Naive B cell (primary cell): ENCODE results near the gene CHMP5. TPM values are rescaled to one million over a fixed set of nuclear protein-coding genes. Genes with fewer than 3 reads are reported as not detected.
A peak's percentile ranks its signal among the peaks of the same experiment; 100 is the strongest.

ENCODE experiments used
- ATAC-seq, 2 donors: fragments of 150-1000 bp; cut with Tn5 transposase; 2 replicates each; pipeline ENCODE4 v1.10.0; 2021; ENCODE audit warnings: low read depth in 2 of 2, mild to moderate bottlenecking in 2 of 2, moderate library complexity in 2 of 2
- DNase-seq: peaks from one replicate; pipeline ENCODE4 v3.0.0; 2022
- H3K27ac Mint-ChIP-seq, 6 donors: one replicate each; pipeline ENCODE4 v1.8.0; 2020 to 2022; ENCODE audit warnings: mild to moderate bottlenecking in 6 of 6, mixed read lengths in 6 of 6, moderate library complexity in 5 of 6, inconsistent platforms in 2 of 6
- H3K27me3 Mint-ChIP-seq, 3 donors: one replicate each; pipeline ENCODE4 v1.8.0; 2021 to 2022; ENCODE audit warnings: mixed read lengths in 3 of 3, mild to moderate bottlenecking in 1 of 3
- H3K36me3 Mint-ChIP-seq, 2 donors: one replicate each; pipeline ENCODE4 v1.8.0; 2020 to 2022; ENCODE audit warnings: mixed read lengths in 2 of 2, inconsistent platforms in 1 of 2, mild to moderate bottlenecking in 1 of 2
- H3K4me1 Mint-ChIP-seq, 3 donors: one replicate each; pipeline ENCODE4 v1.8.0; 2020 to 2022; ENCODE audit warnings: mixed read lengths in 3 of 3, inconsistent platforms in 1 of 3, mild to moderate bottlenecking in 1 of 3, moderate library complexity in 1 of 3
- H3K4me3 Mint-ChIP-seq, 8 donors: one replicate each; pipeline ENCODE4 v1.8.0; 2020 to 2022; ENCODE audit warnings: mild to moderate bottlenecking in 8 of 8, mixed read lengths in 8 of 8, moderate library complexity in 8 of 8, inconsistent platforms in 2 of 8
- H3K9me3 Mint-ChIP-seq, 7 donors: one replicate each; pipeline ENCODE4 v1.8.0; 2020 to 2022; ENCODE audit warnings: mixed read lengths in 7 of 7, mild to moderate bottlenecking in 5 of 7, inconsistent platforms in 2 of 7, moderate library complexity in 1 of 7
- polyA plus RNA-seq, 6 donors: library from polyadenylated mRNA; unstranded; fragments of 300-500 nt; fragmentation: Illumina TruSeq; gene quantifications; one replicate each; pipeline ENCODE4 v1.2.3, GENCODE V29; 2021; ENCODE audit warnings: low read depth in 6 of 6

The CHMP5 gene
- polyA plus RNA-seq, 6 donors from 2014 or later: 41.6 to 76.4 (median 54.2) TPM

DNA sequence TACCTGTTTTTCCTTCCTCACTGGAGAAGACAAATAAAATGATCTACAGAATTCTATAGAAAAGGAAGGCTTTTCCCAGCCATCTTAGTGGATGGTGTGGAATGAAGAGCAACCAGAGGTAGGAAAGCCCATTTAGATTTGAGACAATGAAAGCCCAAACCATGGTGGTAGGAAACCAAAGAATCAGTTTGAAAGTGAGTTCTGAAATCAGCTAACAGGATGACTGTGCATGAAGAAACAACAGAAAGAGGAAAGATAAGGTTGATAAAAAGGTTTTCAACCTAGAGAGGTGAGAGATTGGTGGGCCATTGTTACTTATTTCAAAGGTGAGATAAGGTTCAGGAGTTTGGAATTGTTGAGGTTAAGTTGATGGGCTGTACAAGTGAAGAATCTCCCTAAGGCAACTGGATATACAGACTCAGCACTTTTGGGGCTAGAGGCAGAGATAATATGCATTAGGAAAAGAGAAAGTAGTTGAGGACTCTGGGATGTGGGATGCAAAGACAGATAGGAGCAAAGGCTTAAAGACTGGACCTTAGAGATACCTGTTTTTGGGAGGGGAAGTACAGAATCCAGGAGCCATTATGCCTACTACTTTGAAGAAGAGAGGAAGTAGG is 2.4 kb downstream of the CHMP5 start:
- H3K36me3 Mint-ChIP-seq: peaks cover 8 to 13% of the 10 kb centered on the region in 2 donors
- H3K4me1 Mint-ChIP-seq: peaks cover 33 to 36% (median 35%) of the 10 kb centered on the region in 3 donors
- H3K27ac Mint-ChIP-seq: peak overlapping the region in 4 of 6 donors; percentile 1 to 44 (median 20)
- H3K4me3 Mint-ChIP-seq: peak overlapping the region in 2 of 8 donors; percentile 27 to 90
- H3K27me3 Mint-ChIP-seq: no peaks in the 10 kb centered on the region
- no peak for ATAC-seq
- no peak for DNase-seq
- no peaks in the 10 kb centered on the region for H3K9me3 Mint-ChIP-seq

- Mint-ChIP-seq H3K27ac (no peak overlapping the region), H3K4me1 (peaks cover 16 to 21% (median 18%) of the 10 kb centered on the region in 3 donors), H3K27me3 (no peaks in the 10 kb centered on the region), H3K36me3 (peaks cover 13 to 15% of the 10 kb centered on the region in 2 donors), H3K9me3 (no peaks in the 10 kb centered on the region), H3K4me3 (no peak overlapping the region)
- DNase-seq (no peak), ATAC-seq (no peak)
These were observed 5.3 kb downstream of the CHMP5 start for GRCh38 chr9:33270146-33270545.

- Mint-ChIP-seq H3K9me3 (no peaks in the 10 kb centered on the region), H3K36me3 (peaks cover 20 to 24% of the 10 kb centered on the region in 2 donors), H3K27ac (no peak overlapping the region), H3K4me1 (peaks cover 1 to 5% (median 4%) of the 10 kb centered on the region in 3 donors), H3K27me3 (no peaks in the 10 kb centered on the region), H3K4me3 (peak overlapping the region in 1 of 8 donors; percentile 6)
- no peak for ATAC-seq
- DNase-seq: no peak
These were observed 7.2 kb downstream of the CHMP5 start for GRCh38 chr9:33272061-33272460.

- Mint-ChIP-seq H3K27me3 (no peaks in the 10 kb centered on the region), H3K4me3 (no peak overlapping the region), H3K4me1 (peaks cover 0 to 5% (median 0%) of the 10 kb centered on the region in 3 donors), H3K9me3 (no peaks in the 10 kb centered on the region), H3K27ac (peak overlapping the region in 1 of 6 donors; percentile 89), H3K36me3 (peaks cover 33 to 34% of the 10 kb centered on the region in 2 donors)
- DNase-seq (no peak), ATAC-seq (no peak)
These were observed 8.6 kb downstream of the CHMP5 start for GRCh38 chr9:33273266-33273971.

DNA sequence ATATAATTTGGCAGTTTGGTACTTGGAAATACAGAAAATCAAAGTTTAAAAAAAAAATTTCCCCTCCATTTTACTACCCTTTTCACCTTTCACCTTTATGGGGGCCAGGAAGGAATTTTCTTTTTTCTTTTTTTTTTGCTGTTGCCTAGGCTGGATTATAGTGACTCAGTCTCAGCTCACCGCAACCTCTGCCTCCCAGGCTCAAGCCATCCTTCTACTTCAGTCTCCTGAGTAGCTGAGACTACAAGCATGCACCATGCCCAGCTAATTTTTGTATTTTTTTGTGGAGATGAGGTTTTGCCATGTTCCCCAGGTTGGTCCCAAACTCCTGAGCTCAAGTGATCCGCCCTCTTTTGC is 9.1 kb downstream of the CHMP5 start:
- no peak for DNase-seq
- H3K4me3 Mint-ChIP-seq: no peak overlapping the region
- peaks cover 34% of the 10 kb centered on the region in 2 donors for H3K36me3 Mint-ChIP-seq
- no peaks in the 10 kb centered on the region for H3K9me3 Mint-ChIP-seq
- peaks cover 0 to 5% (median 0%) of the 10 kb centered on the region in 3 donors for H3K4me1 Mint-ChIP-seq
- no peak for ATAC-seq
- no peaks in the 10 kb centered on the region for H3K27me3 Mint-ChIP-seq
- peak overlapping the region in 2 of 6 donors; percentile 52 to 81 for H3K27ac Mint-ChIP-seq

DNA sequence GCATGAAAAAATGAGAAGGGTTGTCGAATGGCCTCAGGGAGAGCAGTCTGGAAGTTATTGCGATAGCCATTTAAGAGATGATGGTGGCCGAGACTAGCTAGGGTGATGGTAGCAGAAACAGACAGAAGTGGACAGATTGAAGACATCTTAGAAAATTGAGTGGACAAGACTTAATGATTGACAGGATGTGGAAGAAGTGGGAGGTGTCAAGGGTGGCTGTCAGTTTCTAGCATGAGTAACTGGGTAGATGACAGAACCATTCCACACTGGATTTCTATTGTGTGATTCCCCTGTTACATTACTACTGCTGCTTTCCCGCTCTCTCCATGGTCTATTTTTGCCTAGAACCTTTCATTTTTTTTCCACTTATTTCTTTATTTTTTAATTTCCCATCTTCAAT is 12.6 kb downstream of the CHMP5 start:
- ATAC-seq: no peak
- H3K9me3 Mint-ChIP-seq: no peaks in the 10 kb centered on the region
- peaks cover 26 to 27% of the 10 kb centered on the region in 2 donors for H3K36me3 Mint-ChIP-seq
- H3K27me3 Mint-ChIP-seq: no peaks in the 10 kb centered on the region
- H3K4me1 Mint-ChIP-seq: peaks cover 0 to 11% (median 0%) of the 10 kb centered on the region in 3 donors
- DNase-seq: no peak
- H3K4me3 Mint-ChIP-seq: no peak overlapping the region
- H3K27ac Mint-ChIP-seq: peak overlapping the region in 1 of 6 donors; percentile 3

- no peak overlapping the region for H3K27ac Mint-ChIP-seq
- ATAC-seq: no peak
These were observed 20.7 kb downstream of the CHMP5 start for GRCh38 chr9:33285502-33285901.

GRCh38 chr9:33287087-33287490 is 22.2 kb downstream of the CHMP5 start:
- Mint-ChIP-seq H3K27ac (peak overlapping the region; percentile 9 to 100 (median 89)), H3K4me3 (peak overlapping the region in 4 of 8 donors; percentile 49 to 85 (median 67)), H3K4me1 (peaks cover 15 to 30% (median 23%) of the 10 kb centered on the region in 3 donors), H3K36me3 (peaks cover 2 to 3% of the 10 kb centered on the region in 2 donors), H3K27me3 (no peaks in the 10 kb centered on the region), H3K9me3 (peaks cover 0 to 2% (median 0%) of the 10 kb centered on the region in 7 donors)
- DNase-seq (peak; percentile 68), ATAC-seq (peak in 1 of 2 donors; percentile 2)

More at GRCh38 chr9:33285502-33285901, 20.7 kb downstream of the CHMP5 start:
- no peak overlapping the region for H3K4me3 Mint-ChIP-seq
- peaks cover 0 to 2% of the 10 kb centered on the region in 2 donors for H3K36me3 Mint-ChIP-seq
- H3K9me3 Mint-ChIP-seq: peaks cover 0 to 2% (median 0%) of the 10 kb centered on the region in 7 donors
- no peaks in the 10 kb centered on the region for H3K27me3 Mint-ChIP-seq
- H3K4me1 Mint-ChIP-seq: peaks cover 3 to 14% (median 11%) of the 10 kb centered on the region in 3 donors
- DNase-seq: no peak

- DNase-seq (no peak), ATAC-seq (no peak)
- Mint-ChIP-seq H3K27ac (peak overlapping the region; percentile 24 to 100 (median 70)), H3K4me1 (peaks cover 24 to 42% (median 29%) of the 10 kb centered on the region in 3 donors), H3K27me3 (no peaks in the 10 kb centered on the region), H3K4me3 (peak overlapping the region in 3 of 8 donors; percentile 32 to 85 (median 63)), H3K9me3 (peaks cover 0 to 2% (median 0%) of the 10 kb centered on the region in 7 donors), H3K36me3 (peaks cover 8 to 13% of the 10 kb centered on the region in 2 donors)
These were observed 23.4 kb downstream of the CHMP5 start for GRCh38 chr9:33288235-33288634.

DNA sequence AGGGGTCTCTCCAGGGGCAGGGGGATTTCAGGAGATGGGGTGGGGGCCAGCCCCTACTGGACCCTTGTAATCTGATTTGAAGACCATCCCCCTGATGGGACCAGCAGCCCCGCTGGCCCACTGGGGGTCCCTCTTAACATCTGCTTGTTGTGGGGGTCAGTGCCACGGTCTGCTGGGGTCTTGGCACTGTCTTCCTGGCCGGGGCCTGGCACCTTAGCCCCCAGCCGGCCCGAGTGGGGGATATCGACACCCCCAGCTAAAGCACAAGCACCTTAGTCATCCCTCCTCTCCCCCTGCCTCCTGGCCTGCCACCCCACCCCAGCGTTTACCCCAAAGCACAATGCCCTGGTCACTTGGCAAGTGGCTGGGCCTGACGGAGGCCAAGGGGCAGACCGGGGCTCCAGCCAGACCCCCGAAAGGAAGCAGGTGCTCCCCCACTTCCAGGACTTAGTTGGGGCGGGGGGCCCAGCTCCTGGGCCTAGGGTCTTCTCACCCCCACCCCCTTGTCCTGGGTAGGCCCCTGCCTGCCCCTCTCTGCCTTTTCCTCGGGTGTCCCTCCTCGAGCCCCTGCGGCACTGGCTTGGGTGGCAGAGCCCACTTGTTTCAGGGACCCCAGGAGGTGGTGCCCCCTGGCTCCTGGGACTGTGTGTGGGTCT is 24.1 kb downstream of the CHMP5 start:
- Mint-ChIP-seq H3K4me3 (peak overlapping the region in 5 of 8 donors; percentile 15 to 99 (median 62)), H3K27ac (peak overlapping the region; percentile 24 to 100 (median 70)), H3K36me3 (peaks cover 8 to 13% of the 10 kb centered on the region in 2 donors), H3K9me3 (peaks cover 0 to 2% (median 0%) of the 10 kb centered on the region in 7 donors), H3K4me1 (peaks cover 28 to 49% (median 32%) of the 10 kb centered on the region in 3 donors), H3K27me3 (no peaks in the 10 kb centered on the region)
- DNase-seq (no peak), ATAC-seq (no peak)

DNA sequence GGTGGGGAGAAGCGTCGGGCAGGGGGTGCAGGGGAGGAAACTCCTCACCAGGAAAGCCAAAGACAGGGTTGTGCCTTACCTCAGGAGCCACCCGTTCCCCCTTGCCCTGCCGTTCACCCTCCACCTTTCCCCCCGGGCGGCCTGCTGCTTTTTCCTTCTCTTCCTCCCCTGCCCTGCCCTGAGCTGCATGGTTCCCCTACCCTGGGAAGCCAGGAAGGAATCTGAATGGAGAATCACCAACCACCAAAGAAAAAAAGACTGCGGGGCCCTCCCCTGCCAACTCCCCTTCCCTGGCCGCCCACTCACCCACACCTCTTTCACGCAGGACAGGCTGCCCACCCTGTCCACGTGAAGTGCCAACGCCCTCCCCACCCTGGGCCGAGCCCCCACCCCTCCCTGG is 24.6 kb downstream of the CHMP5 start:
- no peak for DNase-seq
- no peak for ATAC-seq
- Mint-ChIP-seq H3K9me3 (peaks cover 0 to 2% (median 0%) of the 10 kb centered on the region in 7 donors), H3K4me1 (peaks cover 30 to 54% (median 35%) of the 10 kb centered on the region in 3 donors), H3K36me3 (peaks cover 10 to 15% of the 10 kb centered on the region in 2 donors), H3K4me3 (peak overlapping the region; percentile 92 to 99 (median 99)), H3K27me3 (no peaks in the 10 kb centered on the region), H3K27ac (peak overlapping the region; percentile 74 to 100 (median 100))

- peaks cover 34 to 58% (median 39%) of the 10 kb centered on the region in 3 donors for H3K4me1 Mint-ChIP-seq
- no peak for DNase-seq
- H3K27ac Mint-ChIP-seq: peak overlapping the region; percentile 99 to 100 (median 100)
These were observed 25.0 kb downstream of the CHMP5 start for GRCh38 chr9:33289936-33290246.

More at GRCh38 chr9:33289936-33290246, 25.0 kb downstream of the CHMP5 start:
- ATAC-seq: no peak
- H3K9me3 Mint-ChIP-seq: peaks cover 0 to 2% (median 0%) of the 10 kb centered on the region in 7 donors
- no peaks in the 10 kb centered on the region for H3K27me3 Mint-ChIP-seq
- H3K36me3 Mint-ChIP-seq: peaks cover 14 to 19% of the 10 kb centered on the region in 2 donors
- H3K4me3 Mint-ChIP-seq: peak overlapping the region; percentile 92 to 99 (median 99)
